Sigmoid colon (tissue), 7 donors: Measurements from ENCODE around the gene TPM1. TPM values are rescaled to one million over a fixed set of nuclear protein-coding genes. Genes with fewer than 3 reads are reported as not detected.

Experiments used
- DNase-seq: peaks from one replicate; pipeline ENCODE4 v3.0.0-alpha.2; 2019
- H3K27ac ChIP-seq, 4 donors: fragments of 200-600 bp; sonication (generic); one replicate each; pipeline ENCODE4 v1.5.1; 2016 to 2019; ENCODE audit warnings: mild to moderate bottlenecking in 1 of 4
- H3K27me3 ChIP-seq, 3 donors: fragments of 200-600 bp; sonication (generic); one replicate each; pipeline ENCODE4 v1.5.1; 2019; ENCODE audit warnings: mild to moderate bottlenecking in 1 of 3
- H3K36me3 ChIP-seq, 4 donors: fragments of 200-600 bp; sonication (generic); one replicate each; pipeline ENCODE4 v1.5.1; 2016 to 2019
- H3K4me1 ChIP-seq, 4 donors: fragments of 200-600 bp; sonication (generic); one replicate each; pipeline ENCODE4 v1.5.1; 2017 to 2019
- H3K4me3 ChIP-seq, 4 donors: fragments of 200-600 bp; sonication (generic); one replicate each; pipeline ENCODE4 v1.5.1; 2017 to 2019; ENCODE audit warnings: mild to moderate bottlenecking in 2 of 4, moderate library complexity in 1 of 4
- H3K9me3 ChIP-seq, 4 donors: fragments of 200-600 bp in 3 of 4; sonication (generic) in 3 of 4; one replicate each; pipeline versions ENCODE4 v1.5.1 to v1.6.1; 2013 to 2019
- CTCF ChIP-seq, 4 experiments: fragments of 450-650 bp in 3 of 4; fragments of 200-600 bp in 1 of 4; IDR thresholded peaks; one replicate each; pipeline ENCODE4 v1.5.1; 2016 to 2019; ENCODE audit warnings: antibody characterized with exemption in 4 of 4, mild to moderate bottlenecking in 3 of 4, moderate library complexity in 2 of 4
- EP300 ChIP-seq, 4 donors: sonication (generic); formaldehyde crosslinking; IDR thresholded peaks; one replicate each; pipeline ENCODE4 v1.6.1; 2017; ENCODE audit warnings: antibody characterized with exemption in 4 of 4
- POLR2A ChIP-seq, 2 donors: fragments of 450-650 bp; IDR thresholded peaks; one replicate each; pipeline ENCODE4 v1.6.1; 2016; ENCODE audit warnings: antibody characterized with exemption in 2 of 2, mild to moderate bottlenecking in 2 of 2, moderate library complexity in 2 of 2
- POLR2AphosphoS5 ChIP-seq, 4 donors: sonication (generic); formaldehyde crosslinking; IDR thresholded peaks; one replicate each; pipeline ENCODE4 v1.6.1; 2017; ENCODE audit warnings: antibody characterized with exemption in 4 of 4
- WGBS, 2 donors: extraction: QIAGEN DNeasy Blood & Tissue Kit; methylation state at CpG; one replicate each; pipeline ENCODE4 v1.1.7; 2013; 5-methylcytosine and 5-hydroxymethylcytosine counted together
- intact Hi-C: fragments of 100-400 bp; cut with DNase I; formaldehyde crosslinking; loops from one replicate; pipeline ENCODE4 v1.15.1; 2023
- polyA plus RNA-seq, 3 donors: library from polyadenylated mRNA; stranded (reverse); fragments of 200-250 nt; gene quantifications; one replicate each; pipeline ENCODE4 v1.2.3, GENCODE V29; 2013
- total RNA-seq, 4 donors: library from RNA; depleted of rRNA; stranded (reverse); fragments of >200 nt; gene quantifications; one replicate each; pipeline ENCODE4 v1.1.0, GENCODE V29; 2016
- donor health status: healthy with polysubstance abuse.
- donor health status: Bipolar disorder and iron deficiency.
- donor health status: healthy.

The TPM1 gene
- total and polyA plus RNA-seq, 7 donors = 438 to 4,179 (median 2,634) TPM

- peak overlapping the region in 2 of 4 donors; percentile 6 for H3K4me3 ChIP-seq
- H3K36me3 ChIP-seq = peaks cover 23 to 52% (median 30%) of the 10 kb centered on the region in 4 donors
- H3K9me3 ChIP-seq = no peaks in the 10 kb centered on the region
- 27 to 58% methylated on average over 4 of the region's 4 CpGs for WGBS, 2 donors
- peak overlapping the region; percentile 97 to 99 (median 98) for H3K27ac ChIP-seq
- intact Hi-C loops = loop anchor here (10.0 kb wide), 1 partner anchor 551 kb away; no protein-coding TSS in a partner anchor
- no peaks in the 10 kb centered on the region for H3K27me3 ChIP-seq
- TF ChIP-seq EP300 (IDR thresholded peaks at IDR 0.05) (no peak), POLR2A (IDR thresholded peaks at IDR 0.05) (no peak), CTCF (IDR thresholded peaks at IDR 0.05) (no peak), POLR2AphosphoS5 (IDR thresholded peaks at IDR 0.05) (peak in 3 of 4 donors; percentile 31 to 77 (median 76))
- no peak for DNase-seq
- H3K4me1 ChIP-seq = peaks cover 0 to 100% (median 98%) of the 10 kb centered on the region in 4 donors
Observed at GRCh38 chr15:63054281-63054683, 11.7 kb downstream of the TPM1 start.

GRCh38 chr15:63054985-63055384, 12.4 kb downstream of the TPM1 start:
- WGBS, 2 donors = 11 to 47% methylated on average over 1 of the region's 1 CpG
- Histone ChIP-seq H3K27ac (peak overlapping the region; percentile 97 to 99 (median 98)), H3K4me3 (no peak overlapping the region), H3K36me3 (peaks cover 30 to 59% (median 36%) of the 10 kb centered on the region in 4 donors), H3K9me3 (no peaks in the 10 kb centered on the region), H3K27me3 (no peaks in the 10 kb centered on the region), H3K4me1 (peaks cover 0 to 100% (median 98%) of the 10 kb centered on the region in 4 donors)
- no peak for DNase-seq
- intact Hi-C loops = loop anchor here (10.0 kb wide), 1 partner anchor 550 kb away; no protein-coding TSS in a partner anchor
- TF ChIP-seq POLR2A (IDR thresholded peaks at IDR 0.05) (no peak), POLR2AphosphoS5 (IDR thresholded peaks at IDR 0.05) (peak in 2 of 4 donors; percentile 47 to 70), EP300 (IDR thresholded peaks at IDR 0.05) (no peak)

- TF ChIP-seq CTCF (IDR thresholded peaks at IDR 0.05) (peak in 1 of 4 experiments; percentile 13), POLR2AphosphoS5 (IDR thresholded peaks at IDR 0.05) (peak in 3 of 4 donors; percentile 38 to 84 (median 79)), EP300 (IDR thresholded peaks at IDR 0.05) (no peak), POLR2A (IDR thresholded peaks at IDR 0.05) (no peak)
- Histone ChIP-seq H3K9me3 (no peaks in the 10 kb centered on the region), H3K27me3 (no peaks in the 10 kb centered on the region), H3K36me3 (peaks cover 47 to 73% (median 53%) of the 10 kb centered on the region in 4 donors), H3K27ac (peak overlapping the region; percentile 97 to 99 (median 98)), H3K4me3 (peak overlapping the region in 1 of 4 donors; percentile 7), H3K4me1 (peaks cover 0 to 100% (median 98%) of the 10 kb centered on the region in 4 donors)
- peak; percentile 94 for DNase-seq
- intact Hi-C loops = loop anchor here (10.0 kb wide), 1 partner anchor 548 kb away; no protein-coding TSS in a partner anchor
- 68% methylated on average over 6 of the region's 6 CpGs for WGBS, 2 donors
Observed at GRCh38 chr15:63056829-63057228, 14.3 kb downstream of the TPM1 start.

- TF ChIP-seq CTCF (IDR thresholded peaks at IDR 0.05) (no peak), POLR2AphosphoS5 (IDR thresholded peaks at IDR 0.05) (peak in 2 of 4 donors; percentile 66 to 81)
- H3K27ac ChIP-seq = peak overlapping the region; percentile 97 to 99 (median 98)
- DNase-seq = no peak
- no peaks in the 10 kb centered on the region for H3K27me3 ChIP-seq
- H3K4me3 ChIP-seq = no peak overlapping the region
- H3K9me3 ChIP-seq = no peaks in the 10 kb centered on the region
- intact Hi-C loops = loop anchor here (10.0 kb wide), 1 partner anchor 547 kb away; no protein-coding TSS in a partner anchor
- peaks cover 56 to 82% (median 62%) of the 10 kb centered on the region in 4 donors for H3K36me3 ChIP-seq
- 93 to 94% methylated on average over 8 of the region's 8 CpGs for WGBS, 2 donors
- H3K4me1 ChIP-seq = peaks cover 0 to 100% (median 98%) of the 10 kb centered on the region in 4 donors
Observed at GRCh38 chr15:63057468-63058345, 15.2 kb downstream of the TPM1 start.

- H3K36me3 ChIP-seq = peaks cover 67 to 96% (median 76%) of the 10 kb centered on the region in 4 donors
- intact Hi-C loops = loop anchor here (10.0 kb wide), 1 partner anchor 546 kb away; no protein-coding TSS in a partner anchor
- H3K27me3 ChIP-seq = no peaks in the 10 kb centered on the region
- DNase-seq = no peak
- no peaks in the 10 kb centered on the region for H3K9me3 ChIP-seq
- no peak for TF ChIP-seq EP300 (IDR thresholded peaks at IDR 0.05)
- TF ChIP-seq POLR2AphosphoS5 (IDR thresholded peaks at IDR 0.05) = peak in 2 of 4 donors; percentile 13 to 41
- peaks cover 0 to 100% (median 97%) of the 10 kb centered on the region in 4 donors for H3K4me1 ChIP-seq
- H3K27ac ChIP-seq = peak overlapping the region; percentile 97 to 99 (median 98)
- H3K4me3 ChIP-seq = no peak overlapping the region
- WGBS, 2 donors = 63 to 81% methylated on average over 3 of the region's 3 CpGs
Observed at GRCh38 chr15:63059075-63059474, 16.5 kb downstream of the TPM1 start.
